HG03342 (cell line): ENCODE results near the gene CARD19.
"Not testable (repeated sequence)": the region's sequence is repeated elsewhere in the genome, so short reads cannot be mapped to it uniquely, and the experiment has no call there.

Experiments used
- ATAC-seq: cut with Tn5 transposase; IDR thresholded peaks from one replicate; pipeline ENCODE4 v1.9.1; 2021; ENCODE audit warnings: mild to moderate bottlenecking, moderate library complexity; ENCODE audit not compliant: unreplicated experiment

The CARD19 gene

DNA sequence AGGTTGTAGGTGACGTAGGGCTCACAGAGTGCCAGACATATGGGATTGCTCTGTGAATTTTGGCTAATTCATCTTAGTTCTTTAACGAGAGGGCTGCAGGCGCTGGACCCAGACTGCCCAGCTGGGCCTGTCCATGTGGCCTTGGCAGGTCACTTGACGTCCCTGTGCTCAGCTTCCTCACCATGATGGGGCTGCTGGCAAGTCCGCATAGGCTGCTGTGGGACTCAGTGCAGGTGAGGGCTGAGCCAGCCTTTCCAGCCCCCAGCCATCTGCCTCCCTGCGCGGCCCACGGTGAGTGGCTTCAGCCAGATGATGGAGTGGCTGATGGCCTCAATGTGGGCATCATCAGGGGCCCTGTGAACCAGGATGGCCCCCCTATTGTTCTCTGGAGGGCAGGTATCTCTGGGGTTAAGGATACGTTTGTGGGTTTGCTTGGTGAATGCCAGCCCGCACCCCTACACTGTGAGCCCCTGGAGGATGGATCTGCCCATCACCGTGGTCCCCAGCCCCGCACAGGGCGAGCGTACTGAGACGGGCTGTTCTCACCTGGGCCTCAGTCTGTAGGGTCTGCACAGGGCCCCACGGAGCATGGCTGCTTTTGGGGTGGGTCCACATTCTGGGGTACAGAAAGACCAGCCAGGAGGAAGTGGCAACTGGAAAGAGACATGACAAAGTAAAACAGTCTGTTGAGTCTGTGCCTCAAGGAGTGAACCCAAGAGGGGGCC lies 3.7 kb downstream of the CARD19 start:
- ATAC-seq: no peak

DNA sequence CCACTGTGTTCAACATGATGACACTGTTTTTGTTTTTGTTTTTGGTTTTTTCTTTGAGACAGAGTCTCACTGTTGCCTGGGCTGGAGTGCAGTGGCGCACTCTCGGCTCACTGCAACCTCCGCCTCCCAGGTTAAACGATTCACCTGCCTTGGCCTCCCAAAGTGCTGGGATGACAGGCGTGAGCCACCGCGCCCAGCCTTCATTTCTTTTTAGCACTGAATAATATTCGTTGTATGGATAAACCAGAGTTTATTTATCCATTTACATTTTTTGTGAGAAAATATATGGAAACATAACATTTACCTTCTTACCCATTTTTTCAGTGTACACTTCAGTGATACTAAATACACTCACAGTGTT lies 4.2 kb downstream of the CARD19 start:
- ATAC-seq: no peak

- not testable (repeated sequence) for ATAC-seq
These were observed 5.1 kb downstream of the CARD19 start for GRCh38 chr9:93101086-93101485.

DNA sequence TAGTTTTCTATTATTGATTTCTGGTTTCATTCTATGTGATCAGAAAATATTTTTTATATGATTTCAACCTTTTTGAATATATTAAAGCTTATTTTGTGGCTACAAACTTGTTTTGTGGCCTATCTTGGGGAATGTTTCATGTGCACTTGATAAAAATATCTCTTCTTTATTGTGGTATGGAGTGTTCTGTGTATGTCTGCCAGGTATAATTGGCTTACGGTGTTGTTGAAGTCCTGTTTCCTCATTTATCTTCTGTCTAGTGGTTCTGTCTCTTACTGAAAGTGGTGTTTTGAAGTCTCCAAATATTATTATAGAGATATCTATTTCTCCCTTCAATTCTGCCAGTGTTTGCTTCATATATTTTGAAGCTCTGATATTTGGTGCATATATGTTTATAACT lies 9.6 kb downstream of the CARD19 start:
- no peak for ATAC-seq

- ATAC-seq: no peak
These were observed 11.3 kb downstream of the CARD19 start for GRCh38 chr9:93107151-93107824.

DNA sequence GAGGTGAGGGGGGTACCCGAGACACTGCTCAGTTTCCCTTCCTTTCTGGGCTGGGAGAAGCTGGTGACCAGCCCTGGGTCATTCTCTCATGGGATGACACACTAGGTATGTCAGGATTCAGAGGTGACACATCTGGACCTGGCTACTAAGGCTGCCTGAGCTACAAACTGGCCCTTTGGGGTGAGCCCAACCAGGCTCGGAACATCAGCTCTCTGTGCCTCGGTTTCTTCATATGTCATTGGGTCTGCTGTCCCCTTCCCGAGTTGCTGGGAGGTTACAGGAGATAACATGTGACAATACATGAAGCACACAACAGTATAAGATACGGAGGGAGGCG lies 11.8 kb downstream of the CARD19 start:
- no peak for ATAC-seq

GRCh38 chr9:93108291-93109041 lies 12.4 kb downstream of the CARD19 start:
- ATAC-seq: no peak

GRCh38 chr9:93110311-93110855 lies 14.4 kb downstream of the CARD19 start:
- no peak for ATAC-seq

GRCh38 chr9:93111001-93111370 lies 15.0 kb downstream of the CARD19 start:
- no peak for ATAC-seq

GRCh38 chr9:93111371-93112115 lies 15.5 kb downstream of the CARD19 start:
- no peak for ATAC-seq

DNA sequence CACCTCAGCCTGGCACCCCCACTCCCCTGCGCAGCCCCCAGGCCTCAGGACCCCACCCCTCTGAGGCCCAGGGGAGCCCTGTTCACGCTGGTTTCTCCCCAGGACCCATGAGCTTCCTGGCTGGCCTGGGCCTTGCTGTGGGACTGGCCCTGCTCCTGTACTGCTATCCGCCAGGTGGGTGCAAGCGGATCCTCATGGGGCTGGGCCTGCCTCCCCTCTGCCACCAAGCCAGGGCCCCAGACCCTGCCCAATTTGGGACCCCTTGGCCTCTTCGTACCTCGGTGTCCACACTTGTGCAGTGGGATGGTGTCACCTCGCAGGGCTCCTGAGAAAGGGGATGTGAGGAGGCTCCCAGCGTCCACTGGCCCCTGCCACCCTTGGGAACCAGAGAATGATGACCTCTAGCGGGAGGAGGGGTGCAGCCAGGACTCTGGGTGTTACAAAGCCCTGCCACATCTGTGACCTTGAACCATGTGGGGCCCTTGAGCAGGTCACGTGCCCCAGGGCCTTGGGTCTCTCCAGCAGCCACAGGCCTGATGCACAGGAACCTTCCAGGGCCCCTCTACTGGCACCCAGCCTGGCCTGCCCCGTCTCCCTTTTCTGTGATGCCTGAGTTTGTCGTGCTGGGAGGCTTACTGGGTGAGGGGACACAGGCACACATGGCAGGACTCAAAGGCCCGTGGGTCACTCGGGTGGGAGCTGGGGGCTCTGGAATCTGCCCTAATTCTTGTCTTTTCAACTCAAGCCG lies 16.3 kb downstream of the CARD19 start:
- no peak for ATAC-seq

DNA sequence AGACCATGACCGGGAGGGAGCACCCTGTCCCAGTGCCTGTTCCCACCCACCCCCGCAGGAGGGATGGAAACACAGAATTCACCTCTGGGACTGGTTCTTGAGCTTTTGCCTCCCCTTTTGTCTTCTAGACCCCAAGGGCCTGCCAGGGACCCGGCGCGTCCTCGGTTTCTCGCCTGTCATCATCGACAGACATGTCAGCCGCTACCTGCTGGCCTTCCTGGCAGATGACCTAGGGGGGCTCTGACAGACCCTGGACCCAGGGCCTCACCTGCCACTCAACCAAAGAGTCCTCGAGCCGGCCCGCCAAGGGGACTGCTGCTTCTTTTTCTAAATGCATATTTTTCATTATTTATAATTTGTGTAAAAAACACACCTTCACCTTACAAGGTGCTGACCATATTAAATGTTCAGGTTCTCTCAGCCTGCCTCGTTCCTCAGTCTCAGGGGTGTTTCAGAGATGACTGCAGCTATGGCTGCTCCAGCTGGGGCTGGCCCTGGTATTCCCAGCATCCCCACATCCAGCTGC lies 16.9 kb downstream of the CARD19 start:
- no peak for ATAC-seq

DNA sequence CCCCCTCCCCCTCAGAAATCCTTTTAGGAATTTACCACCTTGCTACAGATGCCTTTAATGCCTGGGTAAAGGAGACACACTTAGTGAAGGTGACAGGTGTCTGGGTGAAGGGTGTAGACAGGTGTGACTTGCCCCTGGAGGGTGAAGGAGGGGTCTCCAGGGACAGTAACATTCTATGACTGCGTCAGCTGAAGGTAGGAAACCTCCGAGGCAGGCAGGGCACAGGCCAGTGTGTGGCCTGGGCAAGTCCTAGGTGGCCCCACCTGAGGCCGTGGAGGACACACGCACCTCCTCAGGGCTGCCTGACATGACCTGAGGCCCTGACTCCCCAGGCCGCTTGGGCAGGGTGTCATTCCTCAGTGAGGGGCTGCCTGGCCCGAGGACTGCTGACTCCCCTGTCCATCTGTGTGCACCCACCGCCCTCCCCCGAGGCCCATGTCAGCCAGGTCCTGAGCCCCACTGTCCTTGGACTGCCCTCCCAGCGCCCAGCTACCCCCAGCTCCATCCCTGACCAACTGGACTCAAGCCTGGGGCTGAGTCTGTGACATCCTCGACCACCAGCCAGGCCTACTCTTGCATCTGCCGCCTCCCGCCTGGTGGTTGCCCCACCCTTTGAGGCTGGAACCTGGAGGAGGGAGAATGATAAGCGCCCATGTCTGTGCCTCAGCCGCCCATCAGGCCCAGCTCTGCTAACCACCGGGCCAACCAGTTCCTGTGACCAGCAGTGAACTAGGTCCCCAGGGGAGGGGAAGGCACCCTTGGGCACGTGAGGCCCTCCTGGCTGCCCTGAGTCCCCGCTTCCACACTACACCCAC lies 18.4 kb downstream of the CARD19 start:
- no peak for ATAC-seq

- ATAC-seq: no peak
These were observed 18.9 kb downstream of the CARD19 start for GRCh38 chr9:93114984-93115335.

- ATAC-seq: no peak
These were observed 19.6 kb downstream of the CARD19 start for GRCh38 chr9:93115486-93116071.

DNA sequence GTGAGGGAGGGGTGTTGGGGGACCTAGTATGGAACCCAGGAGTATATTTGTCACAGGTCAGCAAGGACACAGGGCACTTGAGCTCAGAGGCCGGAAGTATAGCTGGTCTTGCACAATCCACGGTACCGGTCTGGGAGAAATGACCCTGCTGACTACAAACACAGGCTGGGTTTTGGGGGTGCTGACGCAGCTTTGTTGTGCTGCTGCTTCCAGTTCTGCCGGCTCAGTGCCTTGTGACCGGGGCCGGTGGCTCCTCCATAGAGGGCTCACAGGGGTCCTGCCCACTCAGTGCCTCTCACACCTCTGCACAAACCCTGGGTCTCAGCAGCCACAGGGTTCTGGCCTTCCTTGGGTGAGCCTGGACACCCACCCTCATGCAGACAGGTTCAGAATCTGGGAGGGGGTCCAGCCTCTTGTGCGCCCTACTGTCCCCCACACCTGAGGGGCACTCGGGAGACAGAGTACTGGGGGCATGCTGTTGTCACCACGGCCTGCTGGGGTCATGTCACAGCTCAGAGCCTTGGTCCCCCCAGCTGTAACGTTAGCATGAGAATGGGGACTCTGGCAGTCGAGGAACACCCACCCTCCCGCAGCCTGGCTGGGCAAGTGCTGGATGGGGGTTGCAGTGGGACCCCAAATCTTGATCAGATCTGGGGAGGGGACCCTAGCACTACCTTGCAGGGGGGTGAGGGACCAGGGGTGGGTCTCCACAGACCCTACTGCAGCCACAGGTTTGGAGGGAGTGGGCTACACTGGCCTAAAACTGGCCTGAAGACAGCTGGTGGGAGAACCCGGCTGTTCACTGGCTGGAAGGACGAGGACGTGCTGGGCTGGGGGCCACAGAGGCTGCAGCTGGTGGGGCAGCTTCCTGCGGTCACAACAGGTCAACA lies 20.3 kb downstream of the CARD19 start:
- no peak for ATAC-seq

- not testable (repeated sequence) for ATAC-seq
These were observed 21.5 kb downstream of the CARD19 start for GRCh38 chr9:93117521-93117920.
